T-helper 1 cell (primary cell): ENCODE results near the gene BTRC.
"Not testable (repeated sequence)": the region's sequence is repeated elsewhere in the genome, so short reads cannot be mapped to it uniquely, and the experiment has no call there.

ENCODE experiments used
- DNase-seq, 5 donors: peaks; one replicate each; pipeline ENCODE4 v3.0.0-alpha.2; 2012 to 2020

BTRC gene

DNA sequence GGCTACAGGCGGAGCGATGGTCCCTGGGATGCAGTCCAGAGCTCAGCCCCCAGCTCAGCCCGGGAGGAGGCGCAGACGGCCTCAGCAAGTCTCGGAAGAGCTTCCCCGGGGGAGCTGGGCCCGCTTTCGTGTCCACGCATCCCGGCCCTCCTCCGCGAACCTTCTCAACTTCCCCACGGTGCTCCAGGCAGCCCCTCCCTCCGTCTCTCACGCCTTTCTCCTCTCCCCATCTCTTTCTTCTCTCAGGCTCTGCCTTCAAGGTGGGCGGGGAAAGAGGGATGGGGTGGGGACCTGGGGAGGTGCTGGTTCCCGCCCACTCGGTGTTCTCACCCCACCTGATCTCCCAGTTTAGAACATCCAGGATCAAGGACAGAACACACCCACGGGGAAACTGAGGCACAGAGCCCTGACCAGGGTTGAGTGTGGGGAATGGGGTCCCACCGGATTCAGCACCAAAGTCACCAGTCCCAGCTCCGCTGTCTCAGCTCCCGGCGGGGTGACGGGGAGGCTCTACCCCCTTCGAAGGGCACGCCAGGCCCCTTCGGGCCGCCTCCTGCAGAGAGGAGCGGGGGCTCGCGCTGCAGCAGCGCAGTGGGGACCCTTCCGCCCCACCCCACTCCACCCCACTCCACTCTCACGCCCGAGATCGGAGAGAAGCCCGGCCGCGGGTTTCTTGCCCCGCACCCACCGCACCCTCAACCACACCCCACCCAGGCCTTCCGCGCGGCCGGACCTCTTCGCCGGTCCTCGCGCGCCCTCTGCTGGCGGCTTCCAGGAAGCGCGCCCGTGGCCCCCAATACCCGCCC, 215.9 kb downstream of the BTRC start:
- DNase-seq = peak; percentile 66 to 77 (median 72)

DNA sequence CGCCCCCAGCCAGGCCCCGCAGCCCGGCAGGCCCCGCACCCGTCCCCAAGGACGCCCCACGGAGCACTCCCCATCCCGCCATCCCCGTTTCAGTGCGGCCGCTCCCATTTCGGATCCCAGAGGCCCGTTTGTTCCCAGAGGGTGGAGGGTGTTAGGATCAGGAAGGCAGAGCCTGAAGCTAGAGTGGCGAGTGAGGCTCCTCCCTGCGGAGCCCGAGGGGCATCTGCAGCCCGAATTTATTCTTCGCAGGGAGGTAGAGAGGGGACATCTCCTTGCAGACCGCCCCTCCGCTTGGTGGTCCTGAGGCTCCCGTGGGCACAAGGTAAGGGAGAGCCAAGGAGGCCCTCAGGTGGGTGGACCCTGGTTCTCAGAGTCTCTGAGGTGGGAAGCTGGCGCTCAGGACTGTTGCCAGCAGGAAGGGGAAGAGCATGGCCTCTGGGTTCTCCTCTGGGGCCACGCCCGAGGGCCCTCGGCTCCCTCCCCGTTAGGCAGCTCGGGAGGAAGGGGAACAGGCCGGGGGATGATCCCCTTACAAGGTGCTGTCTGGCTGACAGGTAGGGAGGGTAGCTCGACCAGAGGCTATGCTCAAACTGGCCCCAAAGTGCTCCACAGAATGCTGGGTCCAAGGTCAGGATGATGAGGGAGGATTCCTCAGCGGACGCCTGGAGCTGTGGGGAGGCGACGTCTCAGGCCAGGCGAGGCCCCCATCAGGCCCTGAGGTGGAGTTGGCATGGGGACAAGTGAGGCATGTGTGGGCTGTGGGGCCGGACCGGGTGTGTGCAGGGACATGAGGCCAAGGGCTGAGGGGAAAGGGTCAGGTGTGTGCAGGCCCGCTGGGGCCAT, 216.7 kb downstream of the BTRC start:
- no peak for DNase-seq

DNA sequence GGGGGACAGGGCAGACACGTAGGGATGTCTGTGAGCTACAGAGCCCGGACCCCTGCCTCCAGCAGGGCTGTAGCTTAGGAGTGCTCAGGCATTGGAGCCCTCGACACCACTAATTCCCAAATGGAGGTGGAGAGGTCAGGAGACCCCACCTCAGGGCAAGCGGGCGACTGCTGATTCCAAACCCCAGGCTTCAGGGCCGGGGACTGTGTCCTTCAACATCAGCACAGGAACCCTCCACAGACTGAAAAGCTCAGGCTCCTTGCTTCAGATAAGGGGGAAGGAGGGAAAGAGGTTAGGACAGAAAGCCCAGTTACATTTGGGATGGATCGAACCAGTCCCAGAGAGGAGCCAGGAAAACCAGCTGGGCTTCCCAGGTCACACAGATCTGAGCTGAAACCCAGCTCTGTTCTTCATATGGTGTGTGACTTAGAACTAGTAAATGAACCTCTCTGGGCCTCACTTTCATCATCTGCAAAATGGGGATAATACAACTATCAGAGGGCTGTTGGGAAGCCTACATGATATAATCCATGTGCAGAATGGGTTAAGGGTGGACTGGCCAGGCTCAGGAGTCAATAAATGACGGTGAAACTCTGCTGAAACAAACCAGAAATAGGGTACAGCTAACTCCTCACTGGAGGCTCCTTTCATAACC, 217.4 kb downstream of the BTRC start:
- DNase-seq = no peak

DNA sequence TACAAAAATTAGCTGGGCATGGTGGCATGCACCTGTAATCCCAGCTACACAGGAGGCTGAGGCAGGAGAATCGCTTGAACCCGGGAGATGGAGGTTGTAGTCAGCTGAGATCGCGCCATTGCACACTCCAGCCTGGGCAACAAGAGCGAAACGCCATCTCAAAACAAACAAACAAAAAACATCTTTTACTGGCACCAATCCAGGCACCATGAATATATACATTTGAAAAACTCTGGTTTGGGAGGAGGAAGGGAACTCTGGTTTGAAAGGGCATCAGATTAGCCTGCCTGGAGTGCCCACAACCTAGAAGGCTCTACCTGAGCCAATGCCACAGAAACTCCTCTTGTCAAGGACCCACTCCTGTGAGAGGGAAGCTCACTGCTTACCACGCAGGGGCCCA, 218.2 kb downstream of the BTRC start:
- no peak for DNase-seq

DNA sequence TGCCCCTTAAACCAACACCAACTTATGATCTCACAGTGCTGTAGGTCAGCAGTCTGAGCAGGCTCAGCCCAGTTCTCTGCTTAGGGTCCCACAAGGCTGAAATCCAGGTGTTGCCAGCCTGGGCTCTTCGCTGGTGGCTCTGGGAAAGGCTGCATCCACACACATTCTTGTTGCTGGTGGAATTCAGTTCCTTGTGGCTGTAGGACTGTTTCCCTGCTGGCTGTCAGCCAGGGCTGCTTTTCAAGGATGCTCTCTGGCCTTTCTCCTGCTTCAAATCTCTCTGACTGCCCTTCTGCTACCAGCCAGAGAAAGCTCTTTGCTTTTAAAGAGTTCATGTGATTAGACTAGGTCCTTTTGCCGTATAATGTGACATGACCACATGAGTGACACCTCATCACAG, 218.8 kb downstream of the BTRC start:
- DNase-seq = no peak

DNA sequence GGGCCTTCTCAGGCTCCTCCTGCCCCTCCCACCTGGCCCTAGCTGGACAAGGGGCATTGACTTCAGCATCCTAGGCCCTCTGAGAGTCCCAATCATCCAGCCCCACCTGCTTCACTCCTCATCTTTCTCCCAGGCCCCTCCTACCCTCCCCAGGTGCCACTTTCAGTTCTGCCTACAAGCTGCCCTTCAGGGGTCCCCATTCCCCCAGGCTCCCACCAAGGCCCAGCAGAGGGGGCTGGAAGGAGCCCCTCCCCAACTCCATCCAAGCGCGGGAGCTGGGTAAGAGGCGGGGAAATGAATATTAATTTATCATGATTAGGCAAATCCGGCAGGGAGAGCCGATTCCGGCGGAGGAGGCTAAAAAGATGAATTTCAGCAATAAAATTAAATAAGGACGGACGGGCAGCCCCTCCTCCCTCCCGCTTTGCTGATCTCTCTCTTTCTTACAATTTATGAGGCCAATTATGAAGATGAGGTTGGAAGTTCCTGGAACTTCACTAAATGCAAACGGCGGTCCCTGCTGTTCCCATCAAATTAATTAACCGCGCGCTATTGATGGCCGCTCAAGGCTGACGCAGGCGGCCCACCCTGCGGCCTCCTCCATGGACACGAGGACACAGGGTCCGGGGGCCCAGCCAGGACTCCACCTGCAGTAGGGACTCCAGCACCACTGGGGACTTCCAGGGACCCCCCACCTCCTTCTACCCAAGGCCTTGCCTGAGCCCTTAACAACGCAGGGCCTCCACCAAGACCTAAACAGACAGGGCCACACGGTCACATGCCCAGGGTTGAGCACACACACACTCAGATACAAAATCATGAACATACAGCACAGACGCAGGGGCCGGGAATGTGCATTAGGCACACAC, 220.2 kb downstream of the BTRC start:
- DNase-seq = no peak

DNA sequence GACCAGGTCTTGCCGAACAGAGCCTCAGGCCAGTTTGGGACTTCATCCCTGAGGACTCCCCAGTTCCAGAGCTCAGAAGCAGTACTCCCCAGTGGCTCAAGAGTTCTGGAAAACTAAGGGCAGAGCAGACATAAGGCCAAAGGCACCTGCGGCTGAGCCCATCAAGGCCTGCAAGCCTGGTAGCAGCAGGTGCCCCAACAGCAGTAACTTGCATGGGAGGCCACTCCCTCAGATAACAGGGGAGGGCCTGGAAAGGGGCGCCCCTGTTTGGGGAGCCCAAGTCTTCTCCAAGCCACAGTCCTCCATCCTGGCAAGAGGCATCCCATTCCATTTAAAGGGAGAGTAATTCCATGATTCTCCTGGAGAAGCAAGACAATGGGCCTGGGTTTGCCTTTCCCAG, 221.1 kb downstream of the BTRC start:
- no peak for DNase-seq

DNA sequence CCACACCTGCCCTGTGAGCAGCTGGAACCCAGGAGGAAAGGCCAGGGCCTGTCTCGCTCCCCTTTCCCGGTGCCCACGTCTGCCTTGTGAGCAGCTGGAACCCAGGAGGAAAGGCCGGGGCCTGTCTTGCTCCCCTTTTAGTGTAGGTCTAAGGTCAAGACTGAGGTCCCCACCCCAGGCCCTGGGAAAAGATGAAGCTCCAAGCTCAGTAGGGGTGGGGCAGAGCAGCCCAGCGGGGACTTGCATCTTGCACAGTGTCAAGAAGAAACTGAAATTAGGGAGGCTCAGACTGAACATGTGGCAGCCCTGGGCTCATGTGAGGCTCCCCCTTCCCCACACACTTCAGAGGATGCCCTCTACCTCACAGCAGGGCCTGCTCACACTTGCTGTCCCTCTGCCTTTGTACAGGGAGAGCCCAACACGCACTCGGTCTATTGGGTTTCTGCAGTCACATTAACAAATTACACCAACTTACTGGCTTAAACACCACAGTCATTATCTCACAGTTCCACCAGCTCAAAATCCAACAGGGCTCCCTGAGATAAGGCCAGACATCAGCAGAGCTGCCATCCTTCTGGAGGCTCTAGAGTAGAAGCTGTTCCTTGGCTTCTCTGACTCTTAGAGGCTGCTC, 221.7 kb downstream of the BTRC start:
- DNase-seq = no peak

DNA sequence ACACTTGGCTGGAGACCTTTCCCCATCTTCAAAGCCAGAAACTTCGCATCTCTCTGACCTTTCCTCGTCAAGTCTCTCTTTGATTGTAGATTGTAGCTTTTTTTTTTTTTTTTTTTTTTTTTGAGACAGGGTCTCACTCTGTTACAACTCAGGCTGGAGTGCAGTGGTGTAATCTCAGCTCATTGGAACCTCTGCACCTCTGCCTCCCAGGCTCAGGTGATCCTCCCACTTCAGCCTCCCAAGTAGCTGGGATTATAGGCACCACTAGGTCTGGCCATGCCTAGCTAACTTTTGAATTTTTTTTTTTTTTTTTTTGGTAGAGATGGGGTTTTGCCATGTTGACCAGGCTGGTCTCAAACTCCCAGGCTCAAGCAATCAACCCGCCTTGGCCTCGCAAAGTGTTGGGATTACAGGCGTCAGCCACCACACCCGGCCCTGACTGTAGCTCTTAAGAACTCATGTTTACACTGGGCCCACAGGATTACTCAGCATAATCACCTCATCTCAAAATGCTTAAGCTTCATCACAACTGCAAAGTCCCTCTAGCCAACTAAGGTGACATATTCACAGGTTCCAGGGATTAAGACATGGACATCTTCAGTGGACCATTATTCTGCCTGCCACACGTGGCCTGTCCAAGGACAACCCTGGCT, 222.4 kb downstream of the BTRC start:
- DNase-seq = no peak

DNA sequence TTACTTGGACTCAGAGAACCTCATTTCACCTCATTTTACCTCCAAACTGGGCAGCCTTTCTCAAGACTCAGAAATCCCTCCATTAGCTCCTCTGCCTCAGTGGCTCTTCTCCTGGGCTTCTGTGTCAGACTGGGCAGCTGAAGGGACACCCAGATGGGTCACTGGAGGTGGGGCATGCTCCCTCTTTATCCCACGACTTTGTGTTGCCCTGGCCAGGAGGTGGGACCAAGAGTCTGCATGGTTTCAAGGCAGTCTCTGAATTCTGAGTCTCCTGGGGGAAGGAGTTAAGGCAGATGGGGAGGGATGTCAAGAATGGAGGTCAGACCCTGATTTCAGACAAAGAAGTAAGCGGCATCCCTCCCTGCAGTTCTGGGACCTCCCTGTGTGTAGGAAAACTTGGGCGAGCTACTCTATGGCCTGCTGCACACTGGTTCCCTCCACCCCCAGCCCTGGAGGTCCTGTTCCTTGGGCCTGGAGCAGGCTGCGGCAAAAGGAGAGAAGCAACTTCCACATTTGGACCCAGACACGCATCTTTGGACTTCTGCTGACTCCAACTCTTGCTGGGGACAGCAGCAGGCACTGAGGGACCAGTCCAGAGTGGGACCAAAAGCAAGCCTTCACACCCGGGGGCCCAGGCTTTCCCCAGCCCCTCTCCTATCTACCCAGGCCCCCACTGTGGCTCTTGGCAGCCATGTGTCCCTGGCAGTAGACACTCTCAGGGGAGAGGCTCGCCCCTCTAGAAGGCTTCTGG, 223.3 kb downstream of the BTRC start:
- DNase-seq = no peak

DNA sequence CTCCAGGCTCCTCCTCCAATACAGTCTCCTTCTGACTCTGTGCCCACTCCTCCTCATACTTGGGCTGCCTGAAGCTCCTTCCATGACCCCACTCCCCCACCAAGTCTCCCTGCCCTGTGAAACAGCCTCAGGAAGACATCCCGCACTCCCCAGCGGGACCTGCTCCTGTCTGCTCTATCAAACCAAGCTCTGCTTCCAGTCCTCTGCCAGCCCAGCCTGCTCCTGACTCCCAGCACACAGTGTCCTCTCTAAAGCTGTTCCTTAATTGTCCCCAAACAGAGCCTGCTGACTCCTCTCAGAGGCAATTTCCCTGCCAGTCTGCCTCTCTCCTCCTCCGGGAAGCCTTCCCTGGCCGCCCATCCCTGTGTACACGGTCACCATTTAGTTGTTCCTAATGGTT, 224.2 kb downstream of the BTRC start:
- no peak for DNase-seq

DNA sequence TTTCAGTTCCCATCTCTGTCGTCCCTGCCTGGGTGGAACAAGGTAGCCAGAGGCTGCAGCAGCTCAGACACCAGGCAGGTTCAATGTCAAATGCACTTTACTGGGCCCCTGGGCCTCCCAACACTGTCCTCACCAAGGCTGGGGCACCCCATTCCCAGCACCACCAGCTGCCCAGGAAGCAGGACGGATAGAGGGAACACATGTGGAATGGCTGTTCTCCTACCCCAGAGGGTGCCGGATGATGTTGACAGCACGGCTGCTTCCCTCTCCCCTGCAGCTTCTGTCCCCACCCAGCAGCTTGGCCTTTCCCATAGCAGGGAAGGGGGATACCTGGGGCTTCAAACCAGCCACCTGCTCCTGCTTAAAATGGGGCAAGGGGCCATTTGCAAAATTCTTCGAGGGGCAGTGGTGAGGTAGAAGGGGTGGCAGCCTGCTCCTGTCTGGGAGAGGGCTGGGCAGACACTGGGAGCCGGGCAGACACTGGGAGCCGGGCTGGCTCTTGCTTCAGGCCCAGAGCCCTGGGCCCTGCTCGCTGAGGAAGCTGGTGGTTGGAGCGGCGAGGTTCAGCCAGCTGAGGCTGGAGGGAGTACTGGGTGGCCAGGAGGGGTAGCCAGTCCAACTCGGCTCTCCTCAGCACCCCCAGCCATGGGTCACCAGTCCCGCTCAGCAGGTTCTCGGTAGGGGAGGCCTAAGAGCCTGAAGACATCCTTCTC, 225.0 kb downstream of the BTRC start:
- DNase-seq = no peak

DNA sequence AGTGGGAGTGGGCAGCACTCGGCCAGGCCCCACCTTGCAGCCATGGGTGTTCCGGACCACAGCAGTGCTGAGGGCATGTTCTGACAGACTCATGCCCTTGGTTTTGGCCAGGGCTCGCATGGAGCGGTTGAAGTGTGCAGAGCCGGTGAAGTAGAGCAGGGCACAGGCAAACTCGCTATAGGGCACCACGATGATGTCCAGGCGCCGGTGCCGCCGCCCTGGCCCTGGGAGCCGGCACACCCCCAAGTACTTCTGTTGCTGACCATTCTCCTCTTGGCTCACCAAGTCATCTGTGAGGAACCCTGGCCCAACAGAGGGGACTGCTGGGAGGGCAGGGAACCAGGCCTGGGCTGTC, 225.5 kb downstream of the BTRC start:
- DNase-seq = no peak

DNA sequence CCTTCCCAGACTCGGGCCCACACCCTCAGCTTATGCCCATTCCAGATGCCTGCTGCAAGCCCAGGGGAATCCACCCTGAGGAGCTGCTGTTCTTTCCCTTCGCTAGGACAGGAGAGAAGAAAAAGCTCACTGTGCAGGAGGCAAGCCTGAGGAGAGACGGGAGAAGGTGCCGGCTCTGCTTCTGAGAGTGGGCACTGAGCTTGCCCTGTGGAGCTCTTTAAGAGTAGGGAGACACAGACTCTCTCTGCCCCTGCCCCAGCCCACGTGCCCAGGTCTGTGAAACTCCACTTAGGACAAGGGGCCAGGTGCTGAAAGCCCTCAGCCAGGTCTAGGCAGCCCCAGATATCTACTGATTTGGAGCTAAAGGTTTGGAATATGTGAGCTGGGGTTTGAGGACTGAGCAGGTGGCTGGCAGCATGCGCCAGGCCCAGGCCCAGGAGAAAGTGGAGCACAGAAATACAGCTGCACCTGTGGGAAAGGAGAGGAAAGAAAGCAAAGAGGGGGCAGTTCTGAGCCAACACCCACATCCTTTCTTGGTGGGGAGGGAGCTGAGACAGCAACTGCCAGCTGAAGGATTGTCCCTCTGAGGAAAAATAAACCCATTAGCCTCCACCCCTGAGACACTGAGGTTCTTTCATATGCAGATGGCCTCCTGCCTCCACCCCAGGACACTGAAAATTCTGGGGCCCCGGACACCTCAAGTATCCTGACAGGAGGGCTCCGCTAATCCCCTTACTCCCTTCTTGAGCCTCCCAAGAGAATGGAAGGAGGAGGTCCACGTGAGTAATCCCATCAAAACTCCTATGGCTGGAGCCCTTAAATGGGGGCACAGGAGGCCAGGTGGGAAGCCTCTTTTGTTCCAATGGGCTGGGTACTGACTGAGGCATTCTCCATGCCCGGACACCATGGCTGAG, 226.8 kb downstream of the BTRC start:
- no peak for DNase-seq

DNA sequence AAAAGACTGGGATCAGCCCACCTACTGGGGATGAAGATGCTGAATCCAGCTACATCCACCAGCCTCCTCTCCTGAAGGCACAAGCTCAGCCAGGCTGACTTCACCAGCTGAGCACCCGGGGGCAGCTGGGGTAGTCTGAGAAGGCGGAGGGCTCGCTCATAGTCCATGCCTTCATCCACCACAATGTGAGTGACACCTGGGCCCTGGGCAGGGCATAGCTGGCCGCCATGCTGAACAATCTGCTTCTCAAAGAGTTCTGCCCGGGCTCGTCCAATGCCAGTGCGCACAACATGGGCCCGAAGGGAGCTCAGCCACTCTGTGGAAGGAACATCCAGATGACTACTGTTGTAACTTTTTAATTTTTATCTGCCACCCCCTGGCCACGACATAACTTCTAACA, 231.9 kb downstream of the BTRC start:
- DNase-seq = no peak

DNA sequence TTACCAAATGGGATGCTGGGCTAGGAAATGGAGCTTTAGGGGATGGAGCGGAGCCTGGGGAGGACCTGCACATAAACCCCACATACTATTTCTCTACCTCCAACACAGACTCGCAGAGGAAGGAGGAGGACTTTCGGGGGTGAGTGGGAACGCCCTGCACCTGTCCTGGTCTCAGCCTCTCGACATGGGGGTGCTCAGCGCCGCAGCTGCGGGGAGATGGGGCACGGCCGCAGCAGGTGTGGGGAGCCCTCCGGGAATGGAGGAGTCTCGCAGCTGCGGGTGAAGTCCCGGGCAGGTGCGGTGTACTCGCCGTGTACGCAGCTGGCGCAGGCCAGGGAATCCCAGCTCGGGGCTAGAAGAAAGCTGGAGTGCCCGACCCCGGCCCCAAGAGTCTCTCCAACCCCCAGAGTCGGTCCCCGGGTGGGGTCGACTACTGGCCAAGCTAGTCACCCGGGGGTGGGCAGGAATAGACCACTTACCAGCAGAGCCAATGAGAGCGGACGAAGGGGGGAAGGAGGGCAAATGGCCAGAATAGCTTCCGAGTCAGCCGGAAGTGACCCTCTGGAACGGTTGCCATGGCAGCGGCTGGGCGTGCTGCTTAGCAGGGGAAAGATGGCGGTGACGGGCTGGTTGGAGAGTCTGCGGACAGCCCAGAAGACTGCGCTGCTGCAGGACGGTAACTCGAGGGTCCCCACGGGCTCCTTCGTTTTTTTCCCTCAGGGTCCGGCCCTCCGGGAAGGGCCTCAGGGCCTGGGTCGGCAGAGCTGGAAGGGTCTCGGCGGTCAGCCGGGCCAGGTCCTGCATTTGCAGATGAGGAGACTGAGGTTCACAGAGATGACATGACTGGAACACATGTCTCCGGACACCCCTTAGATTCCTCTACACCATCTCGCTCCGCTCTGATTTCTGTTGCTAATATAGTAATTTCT, 234.0 kb downstream of the BTRC start, which contains the start of the genes DPCD and POLL:
DPCD (plus strand) TSS at position 597 of the 929 bp plus-strand sequence; CDS start at position 613, 16 bp downstream.
POLL (minus strand) TSS at position 533 of the 929 bp plus-strand sequence. CDS start 897 bp downstream, outside the sequence.
- peak; percentile 72 to 87 (median 81) for DNase-seq

DNA sequence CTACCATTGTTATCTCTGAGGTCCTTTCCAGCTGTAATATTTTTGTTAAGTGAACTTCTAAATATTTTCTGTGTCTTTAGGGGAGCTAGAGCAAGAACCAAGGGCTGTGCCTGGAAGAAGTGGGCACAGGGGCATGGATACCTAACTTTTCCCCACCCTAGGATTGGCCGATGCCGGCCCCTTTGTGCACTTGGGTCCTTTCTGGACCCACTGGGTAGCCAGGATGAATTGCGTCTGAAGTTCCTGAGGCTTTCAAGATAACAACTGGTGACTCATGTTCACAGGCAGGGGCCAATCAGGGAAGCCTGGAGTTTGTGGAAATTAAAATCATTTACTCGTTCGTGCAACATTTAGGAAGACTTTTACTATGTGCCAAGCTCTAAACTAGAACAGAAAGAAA, 234.9 kb downstream of the BTRC start:
- DNase-seq = no peak

DNA sequence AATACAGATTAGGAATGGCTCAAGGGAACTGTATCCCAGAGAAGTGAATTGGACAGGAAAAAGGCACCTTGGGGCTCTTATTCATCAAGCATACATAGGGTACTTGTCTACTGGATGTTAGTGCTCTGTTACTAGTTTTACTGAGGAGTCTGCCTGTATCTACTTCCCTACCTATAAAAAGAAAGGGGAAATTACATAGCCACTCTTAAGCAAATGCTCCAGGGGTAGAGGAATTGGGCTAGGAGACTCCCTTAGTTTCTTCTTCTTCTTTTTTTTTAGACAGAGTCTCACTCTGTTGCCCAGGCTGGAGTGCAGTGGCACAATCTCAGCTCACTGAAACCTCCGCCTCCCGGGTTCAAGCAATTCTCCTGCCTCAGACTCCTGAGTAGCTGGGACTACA, 239.4 kb downstream of the BTRC start:
- not testable (repeated sequence) for DNase-seq
